Muscle layer of colon (tissue), 2 donors: ENCODE results near the gene SMYD1.

Source experiments
- H3K27ac ChIP-seq: one replicate; pipeline ENCODE4 v1.7.0; 2013; ENCODE audit warnings: low read depth, mild to moderate bottlenecking, low read length, moderate library complexity
- H3K27me3 ChIP-seq, 2 donors: one replicate each; pipeline ENCODE4 v1.7.0; 2013; ENCODE audit warnings: low read length in 2 of 2, mild to moderate bottlenecking in 2 of 2; ENCODE audit not compliant: insufficient read depth in 2 of 2, control insufficient read depth in 1 of 2
- H3K36me3 ChIP-seq: one replicate; pipeline ENCODE4 v1.7.0; 2013; ENCODE audit warnings: mild to moderate bottlenecking, low read length; ENCODE audit not compliant: insufficient read depth
- H3K4me1 ChIP-seq: one replicate; pipeline ENCODE4 v1.7.0; 2013; ENCODE audit warnings: mild to moderate bottlenecking, low read length; ENCODE audit not compliant: insufficient read depth
- H3K4me3 ChIP-seq, 2 donors: one replicate each; pipeline ENCODE4 v1.7.0; 2013; ENCODE audit warnings: low read length in 2 of 2, low read depth in 1 of 2, mild to moderate bottlenecking in 1 of 2, moderate library complexity in 1 of 2
- H3K9ac ChIP-seq: one replicate; pipeline ENCODE4 v1.7.0; 2013; ENCODE audit warnings: low read length
- H3K9me3 ChIP-seq: one replicate; pipeline ENCODE4 v1.7.0; 2013; ENCODE audit warnings: mild to moderate bottlenecking, low read length
- donor health status: abdominal sarcoma.
- donor health status: Adenocarcinoma of cecum.

The SMYD1 gene

GRCh38 chr2:88136817-88137216 lies 69.2 kb downstream of the SMYD1 start:
- Histone ChIP-seq H3K27me3 (no peaks in the 10 kb centered on the region), H3K9ac (no peak overlapping the region)

GRCh38 chr2:88137833-88138232 lies 70.2 kb downstream of the SMYD1 start:
- Histone ChIP-seq H3K4me3 (no peak overlapping the region), H3K9ac (no peak overlapping the region), H3K27me3 (no peaks in the 10 kb centered on the region), H3K9me3 (no peaks in the 10 kb centered on the region), H3K4me1 (no peaks in the 10 kb centered on the region), H3K27ac (no peak overlapping the region), H3K36me3 (no peaks in the 10 kb centered on the region)

More at GRCh38 chr2:88136817-88137216, 69.2 kb downstream of the SMYD1 start:
- no peak overlapping the region for H3K4me3 ChIP-seq
- no peaks in the 10 kb centered on the region for H3K36me3 ChIP-seq
- H3K27ac ChIP-seq, result no peak overlapping the region
- H3K9me3 ChIP-seq, result no peaks in the 10 kb centered on the region
- no peaks in the 10 kb centered on the region for H3K4me1 ChIP-seq

GRCh38 chr2:88139203-88139702 lies 71.6 kb downstream of the SMYD1 start:
- no peaks in the 10 kb centered on the region for H3K9me3 ChIP-seq
- H3K4me3 ChIP-seq, result no peak overlapping the region
- H3K9ac ChIP-seq, result no peak overlapping the region
- no peaks in the 10 kb centered on the region for H3K4me1 ChIP-seq
- no peaks in the 10 kb centered on the region for H3K36me3 ChIP-seq
- no peaks in the 10 kb centered on the region for H3K27me3 ChIP-seq
- H3K27ac ChIP-seq, result no peak overlapping the region

DNA sequence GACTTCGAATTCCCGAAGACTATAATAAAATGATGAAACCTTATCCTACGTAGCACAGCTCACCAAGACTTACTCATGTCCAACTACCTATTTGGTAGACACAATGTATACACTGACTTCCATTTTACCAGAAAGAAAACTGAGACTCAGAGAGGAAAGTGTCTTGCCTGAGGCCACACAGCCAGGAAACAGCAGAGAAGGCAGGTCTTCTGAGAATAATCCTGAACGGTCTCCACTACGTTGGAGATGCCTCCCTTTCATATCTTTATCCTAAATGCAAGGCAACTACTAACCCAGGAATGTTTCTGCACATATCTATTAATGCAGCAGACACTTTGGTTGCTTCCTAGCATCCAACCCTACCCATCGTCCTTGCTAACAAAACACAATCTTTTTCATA lies 72.2 kb downstream of the SMYD1 start:
- no peak overlapping the region for H3K4me3 ChIP-seq
- H3K27me3 ChIP-seq, result no peaks in the 10 kb centered on the region
- H3K9me3 ChIP-seq, result no peaks in the 10 kb centered on the region
- no peaks in the 10 kb centered on the region for H3K36me3 ChIP-seq
- H3K27ac ChIP-seq, result no peak overlapping the region
- no peak overlapping the region for H3K9ac ChIP-seq
- no peaks in the 10 kb centered on the region for H3K4me1 ChIP-seq

GRCh38 chr2:88141952-88142351 lies 74.3 kb downstream of the SMYD1 start:
- Histone ChIP-seq H3K4me3 (no peak overlapping the region), H3K9ac (no peak overlapping the region), H3K27ac (no peak overlapping the region), H3K27me3 (no peaks in the 10 kb centered on the region), H3K9me3 (no peaks in the 10 kb centered on the region), H3K4me1 (no peaks in the 10 kb centered on the region), H3K36me3 (no peaks in the 10 kb centered on the region)

DNA sequence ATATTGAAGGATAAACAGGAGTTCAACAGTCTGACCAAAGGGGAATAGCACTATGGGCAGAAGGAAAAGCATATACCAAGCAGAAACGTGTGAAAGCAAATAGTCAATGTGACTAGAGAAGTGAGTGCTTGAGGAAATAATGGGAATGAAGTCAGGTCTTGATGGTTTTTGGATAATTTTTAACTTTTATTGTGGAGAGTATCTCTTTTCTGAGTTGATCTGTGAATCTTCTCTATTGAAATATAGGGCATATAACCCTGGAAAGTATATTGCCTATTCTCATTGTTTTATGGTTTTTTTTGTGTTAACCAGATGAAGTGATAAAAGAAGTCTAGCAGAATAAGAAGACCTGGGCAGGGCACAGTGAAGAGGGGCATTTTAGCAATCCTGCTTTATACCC lies 76.6 kb downstream of the SMYD1 start:
- Histone ChIP-seq H3K9me3 (peaks cover 3% of the 10 kb centered on the region), H3K4me3 (no peak overlapping the region), H3K27me3 (no peaks in the 10 kb centered on the region), H3K36me3 (no peaks in the 10 kb centered on the region), H3K9ac (no peak overlapping the region), H3K4me1 (no peaks in the 10 kb centered on the region), H3K27ac (no peak overlapping the region)

- Histone ChIP-seq H3K9me3 (peaks cover 3% of the 10 kb centered on the region), H3K4me1 (no peaks in the 10 kb centered on the region), H3K4me3 (no peak overlapping the region), H3K36me3 (no peaks in the 10 kb centered on the region), H3K27ac (no peak overlapping the region), H3K27me3 (no peaks in the 10 kb centered on the region), H3K9ac (no peak overlapping the region)
Observed at GRCh38 chr2:88144914-88145497, 77.4 kb downstream of the SMYD1 start.

DNA sequence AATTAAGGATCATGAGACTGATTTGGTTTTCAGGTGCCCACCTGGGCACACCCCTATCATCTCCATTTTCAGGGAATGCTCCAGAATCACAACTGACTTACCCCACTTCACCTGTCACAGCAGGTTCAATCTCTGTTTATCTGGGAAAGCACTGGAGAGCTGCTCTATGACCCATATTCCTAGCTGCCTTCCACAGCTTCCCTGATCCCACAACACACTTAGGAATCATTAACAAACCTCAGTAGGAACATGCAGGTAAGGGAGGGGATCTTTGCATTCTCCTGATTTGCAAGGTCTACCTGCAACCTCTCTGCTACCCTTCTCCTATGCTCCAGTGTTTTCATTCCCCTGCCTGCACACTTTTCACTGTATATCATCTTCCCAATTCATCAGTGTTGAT lies 79.0 kb downstream of the SMYD1 start:
- Histone ChIP-seq H3K9ac (no peak overlapping the region), H3K36me3 (no peaks in the 10 kb centered on the region), H3K27ac (no peak overlapping the region), H3K27me3 (no peaks in the 10 kb centered on the region), H3K4me3 (no peak overlapping the region), H3K4me1 (no peaks in the 10 kb centered on the region), H3K9me3 (peaks cover 3% of the 10 kb centered on the region)

GRCh38 chr2:88147145-88147544 lies 79.5 kb downstream of the SMYD1 start:
- Histone ChIP-seq H3K27me3 (no peaks in the 10 kb centered on the region), H3K27ac (no peak overlapping the region), H3K9ac (no peak overlapping the region), H3K9me3 (peaks cover 3% of the 10 kb centered on the region), H3K36me3 (no peaks in the 10 kb centered on the region), H3K4me1 (no peaks in the 10 kb centered on the region), H3K4me3 (no peak overlapping the region)

GRCh38 chr2:88148929-88149438 lies 81.4 kb downstream of the SMYD1 start:
- Histone ChIP-seq H3K27me3 (no peaks in the 10 kb centered on the region), H3K27ac (no peak overlapping the region), H3K9me3 (peaks cover 3% of the 10 kb centered on the region), H3K4me1 (no peaks in the 10 kb centered on the region), H3K4me3 (no peak overlapping the region), H3K9ac (no peak overlapping the region), H3K36me3 (no peaks in the 10 kb centered on the region)

DNA sequence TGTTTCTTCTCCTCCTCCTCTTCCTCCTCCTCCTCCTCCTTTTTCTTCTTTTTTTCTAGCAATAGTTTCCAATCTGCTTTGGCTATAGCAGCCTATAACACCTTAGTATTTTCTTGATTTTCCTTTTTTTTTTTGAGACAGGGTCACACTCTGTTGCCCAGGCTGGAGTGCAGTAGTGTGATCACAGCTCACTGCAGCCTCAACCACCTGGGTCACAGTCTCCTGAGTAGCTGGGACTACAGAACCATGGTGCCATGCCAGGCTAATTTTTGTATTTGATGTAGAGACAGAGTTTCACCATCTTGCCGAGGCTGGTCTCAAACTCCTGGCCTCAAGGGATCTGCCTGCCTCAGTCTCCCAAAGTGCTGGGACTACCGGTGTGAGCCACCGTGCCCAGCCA lies 91.9 kb downstream of the SMYD1 start:
- Histone ChIP-seq H3K27me3 (no peaks in the 10 kb centered on the region), H3K4me3 (no peak overlapping the region), H3K9me3 (no peaks in the 10 kb centered on the region), H3K4me1 (no peaks in the 10 kb centered on the region), H3K9ac (no peak overlapping the region), H3K36me3 (no peaks in the 10 kb centered on the region), H3K27ac (no peak overlapping the region)

GRCh38 chr2:88159955-88160415 lies 92.4 kb downstream of the SMYD1 start:
- Histone ChIP-seq H3K4me1 (no peaks in the 10 kb centered on the region), H3K36me3 (no peaks in the 10 kb centered on the region), H3K27ac (no peak overlapping the region), H3K9me3 (no peaks in the 10 kb centered on the region), H3K9ac (no peak overlapping the region), H3K27me3 (no peaks in the 10 kb centered on the region), H3K4me3 (no peak overlapping the region)
